H1 (cell line): ENCODE measurements around the gene AFAP1L2. TPM values are rescaled to one million over a fixed set of nuclear protein-coding genes. Genes with fewer than 3 reads are reported as not detected.

Experiments used
- BACH1 ChIP-seq: IDR thresholded peaks from 2 replicates; pipeline ENCODE4 v1.6.1; 2012; ENCODE audit warnings: low read length, improper control_type of control experiment
- CEBPB ChIP-seq: IDR thresholded peaks from 2 replicates; pipeline ENCODE4 v1.6.1; 2012; ENCODE audit warnings: low read depth, low read length
- CTCF ChIP-seq, 3 experiments: IDR thresholded peaks; 1 replicate in 2 of 3; 2 replicates in 1 of 3; pipeline versions ENCODE4 v1.5.1 to v1.6.1; 2011; ENCODE audit warnings: low read length in 3 of 3, mild to moderate bottlenecking in 3 of 3, inconsistent platforms in 2 of 3, low read depth in 1 of 3, moderate library complexity in 1 of 3; ENCODE audit not compliant: insufficient read depth in 1 of 3; ENCODE audit errors: control extremely low read depth in 1 of 3
- E2F6 ChIP-seq: IDR thresholded peaks from 2 replicates; pipeline ENCODE4 v1.6.1; 2012; ENCODE audit warnings: inconsistent platforms
- EZH2 ChIP-seq: fragments of 200-600 bp; sonication (generic); IDR thresholded peaks from 2 replicates; pipeline ENCODE4 v1.7.1; 2012; ENCODE audit warnings: low read depth, mild to moderate bottlenecking, moderate library complexity, low read length, inconsistent platforms; ENCODE audit not compliant: severe bottlenecking
- MAFK ChIP-seq: IDR thresholded peaks from 2 replicates; pipeline ENCODE4 v1.6.1; 2012; ENCODE audit warnings: low read depth, mild to moderate bottlenecking, improper control_type of control experiment, low read length
- SP1 ChIP-seq: IDR thresholded peaks from 2 replicates; pipeline ENCODE4 v1.6.1; 2011; ENCODE audit warnings: low read depth, low read length
- polyA plus RNA-seq, 7 experiments: library from polyadenylated mRNA; depleted of rRNA in 3 of 7; stranded (reverse) in 5 of 7; unstranded in 2 of 7; fragments of >200 nt in 5 of 7; fragments of 200-250 nt in 2 of 7; gene quantifications; 1 replicate in 5 of 7; 2 replicates in 1 of 7; 4 replicates in 1 of 7; pipeline versions ENCODE4 v1.2.1 to v1.2.3, GENCODE V29; 2011 to 2013; ENCODE audit warnings: missing spikeins in 2 of 7, mixed read lengths in 2 of 7
- total RNA-seq: library from RNA; stranded (reverse); fragmentation: NEBNext Ultra II Directional; extraction: Animal tissue kit (Norgen Biotek cat#: 25700); gene quantifications from 2 replicates; pipeline ENCODE4 v1.2.1, GENCODE V29; 2021

AFAP1L2 gene
- total and polyA plus RNA-seq, 2 of the 8 experiments (the other 6 are each of a cell fraction or from before 2014, with no cell fraction given) = 3.9 to 6.4 TPM

- no peak for TF ChIP-seq EZH2
- no peak for TF ChIP-seq E2F6
- TF ChIP-seq MAFK = no peak
- no peak for TF ChIP-seq CTCF (IDR thresholded peaks at IDR 0.05; ENCODE audit: control extremely low read depth in 1 of 3, insufficient read depth in 1 of 3, low read depth in 1 of 3, low read length in 3 of 3)
- no peak for TF ChIP-seq BACH1
- no peak for TF ChIP-seq CEBPB
- TF ChIP-seq SP1 = no peak
Observed at GRCh38 chr10:114279901-114280644, 124.2 kb downstream of the AFAP1L2 start (continued).
